GM18873 (cell line): ENCODE measurements around the gene CHN1.

Experiments used
- ATAC-seq: cut with Tn5 transposase; IDR thresholded peaks from one replicate; pipeline ENCODE4 v1.9.1; 2021; ENCODE audit warnings: mild to moderate bottlenecking, moderate library complexity, moderate number of reproducible peaks; ENCODE audit not compliant: unreplicated experiment, low FRiP score

Gene CHN1

DNA sequence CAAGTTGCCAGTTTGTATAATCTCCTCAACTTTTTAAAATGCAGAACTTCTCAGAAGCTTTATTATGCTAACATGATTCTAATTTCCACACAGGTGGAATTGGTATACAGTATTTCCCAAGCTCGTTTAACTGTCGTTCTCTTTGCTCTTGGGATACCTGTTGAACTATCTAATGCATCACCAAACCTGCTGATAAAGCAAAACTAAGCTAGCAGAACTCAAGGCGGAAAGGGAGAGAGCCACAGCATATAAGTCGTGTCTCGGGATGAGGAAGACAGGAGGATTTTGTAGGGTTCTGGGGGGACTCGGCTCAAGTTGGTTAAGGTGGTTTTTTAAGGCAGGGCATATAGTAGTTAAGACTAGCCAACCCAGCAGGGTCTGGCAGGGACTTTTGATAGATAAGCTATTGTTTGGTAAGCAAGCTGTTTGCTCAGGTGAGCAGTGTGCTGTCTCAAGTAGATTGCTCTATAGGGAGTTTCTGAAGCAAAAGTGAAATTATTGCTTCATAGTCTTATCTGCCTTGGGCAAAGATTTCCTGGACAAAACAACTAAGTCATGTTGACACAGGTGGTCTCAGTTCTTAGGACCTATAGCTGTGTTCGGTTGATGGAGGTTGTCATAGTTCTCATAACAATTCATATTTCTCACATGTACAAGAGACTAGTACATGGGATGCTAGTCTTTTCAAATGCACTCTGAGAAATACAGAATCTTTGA, 212.7 kb downstream of the CHN1 start:
- ATAC-seq = no peak

DNA sequence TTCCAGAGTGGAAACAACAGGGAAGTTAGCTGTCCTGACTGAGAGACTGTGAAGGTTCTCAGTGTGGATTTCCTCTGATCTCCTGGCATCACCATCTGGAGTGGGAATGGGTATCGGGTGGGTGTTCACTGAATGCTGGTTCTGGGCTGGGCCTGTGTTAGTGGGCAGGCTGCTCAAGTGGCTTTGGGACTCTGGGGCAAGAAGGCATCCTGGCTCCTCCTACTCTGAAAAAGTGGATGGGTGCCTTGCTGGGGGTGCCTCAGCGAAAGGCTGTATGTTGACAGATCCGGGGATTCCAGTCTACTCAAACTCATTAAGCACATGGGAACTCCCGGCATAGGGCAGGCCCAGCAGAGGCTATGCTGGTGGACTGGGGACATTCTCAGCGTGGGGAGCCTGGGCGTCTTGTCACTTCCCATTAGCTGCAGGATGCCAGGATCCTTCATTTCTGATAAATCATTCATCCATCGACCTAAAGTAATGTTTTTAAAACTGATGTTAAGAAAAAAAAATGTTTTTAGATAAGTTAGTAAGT, 213.4 kb downstream of the CHN1 start:
- ATAC-seq = no peak

DNA sequence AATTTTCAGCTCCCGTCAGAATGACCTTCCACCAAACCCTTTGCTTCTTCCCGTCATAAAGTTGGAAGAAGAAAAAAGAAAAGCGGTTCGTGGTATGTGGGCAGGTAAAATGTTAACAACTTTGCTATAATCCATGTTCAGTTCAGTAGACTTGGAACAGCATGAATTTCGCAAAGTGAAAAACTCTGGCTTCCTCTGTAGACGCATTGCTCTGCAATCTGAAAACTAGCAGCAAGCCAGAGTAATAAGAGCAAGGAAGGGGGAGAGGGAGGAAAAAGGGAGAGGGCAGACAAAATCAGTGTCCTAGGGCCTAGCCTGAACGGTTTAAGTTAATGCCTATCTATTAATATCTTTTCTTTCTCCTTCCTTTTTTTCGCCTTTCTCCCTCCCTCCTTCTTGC, 214.2 kb downstream of the CHN1 start:
- ATAC-seq = no peak

DNA sequence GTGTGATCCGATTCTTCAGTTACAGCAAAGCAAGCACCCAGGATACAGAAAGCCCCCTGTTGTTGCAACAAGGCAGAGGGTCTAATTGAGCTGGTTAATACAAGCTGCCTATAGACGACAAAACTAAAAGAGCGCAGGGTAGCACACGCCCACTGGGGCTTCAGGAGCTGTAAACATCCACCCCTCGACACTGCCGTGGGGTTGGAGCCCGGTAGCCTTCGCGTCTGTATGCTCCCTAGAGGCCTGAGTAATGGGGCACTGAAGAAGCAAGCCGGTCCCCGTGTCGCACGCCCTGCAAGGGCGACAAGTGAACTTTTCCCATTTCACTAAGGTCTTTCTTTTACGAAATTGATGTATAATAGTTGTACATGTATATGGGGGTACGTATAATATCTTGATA, 216.2 kb downstream of the CHN1 start:
- no peak for ATAC-seq

DNA sequence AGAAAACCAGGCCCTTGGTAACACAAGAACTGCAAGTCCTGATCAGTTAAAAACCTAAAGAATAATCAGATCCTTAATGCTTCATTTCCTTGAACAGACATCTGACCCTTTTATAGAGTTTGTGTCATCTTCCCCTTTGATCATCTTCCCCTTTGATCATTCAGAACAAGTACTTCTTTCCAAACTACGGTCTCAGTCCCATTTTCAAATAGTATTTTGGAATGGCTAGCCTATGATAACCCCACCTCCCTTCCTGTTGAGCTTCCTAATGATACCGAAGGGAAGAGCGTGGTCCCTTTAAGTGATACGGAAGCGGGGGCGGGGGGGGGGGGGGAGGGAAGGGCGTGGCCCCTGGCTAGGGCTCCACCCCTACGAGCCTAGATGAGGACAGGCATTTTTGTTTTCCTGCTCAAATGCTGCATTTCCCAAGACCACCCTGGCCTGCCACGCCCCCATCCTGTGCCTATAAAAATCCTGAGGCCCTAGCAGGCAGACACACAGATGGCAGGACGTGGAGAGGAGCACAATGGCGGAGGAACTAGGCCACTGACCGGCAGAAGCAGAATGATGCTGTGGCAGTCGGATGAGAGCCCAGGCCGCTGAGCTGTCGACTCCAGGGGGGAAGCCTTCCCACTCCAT, 216.8 kb downstream of the CHN1 start:
- ATAC-seq = no peak

DNA sequence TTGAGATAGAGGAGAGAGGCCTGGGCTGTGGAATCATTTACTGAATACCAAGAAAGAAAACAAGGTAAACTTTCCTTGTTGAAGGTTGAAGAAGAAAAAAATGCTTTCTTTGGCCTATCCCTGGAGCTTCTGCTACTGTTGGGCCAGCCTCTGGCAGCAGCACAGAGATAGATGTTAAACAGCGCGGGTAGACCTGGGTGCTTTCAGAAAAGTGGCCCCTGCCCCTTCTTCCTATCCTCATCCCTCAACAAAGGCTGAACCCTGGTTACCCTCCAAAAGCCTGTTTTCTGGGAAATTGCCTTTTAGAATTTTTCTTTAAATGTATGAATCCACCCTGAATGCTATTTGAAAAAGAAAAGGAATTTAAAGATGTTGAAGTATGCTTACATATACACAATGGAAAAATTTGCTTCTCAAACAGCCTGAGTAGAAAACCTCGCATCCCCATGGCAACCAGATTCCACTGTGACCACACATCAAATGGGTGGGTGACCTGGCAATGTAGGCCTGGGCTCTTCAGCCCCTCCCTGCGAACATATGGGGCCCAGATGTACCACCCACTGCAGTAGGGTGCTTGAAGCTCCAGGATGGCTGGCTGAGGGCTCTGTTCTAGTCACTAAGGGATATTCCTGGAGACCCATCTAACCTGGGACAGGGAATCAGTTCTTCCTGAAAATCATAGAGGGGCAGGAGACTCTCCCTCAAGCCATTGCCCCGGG, 217.5 kb downstream of the CHN1 start:
- ATAC-seq = no peak

DNA sequence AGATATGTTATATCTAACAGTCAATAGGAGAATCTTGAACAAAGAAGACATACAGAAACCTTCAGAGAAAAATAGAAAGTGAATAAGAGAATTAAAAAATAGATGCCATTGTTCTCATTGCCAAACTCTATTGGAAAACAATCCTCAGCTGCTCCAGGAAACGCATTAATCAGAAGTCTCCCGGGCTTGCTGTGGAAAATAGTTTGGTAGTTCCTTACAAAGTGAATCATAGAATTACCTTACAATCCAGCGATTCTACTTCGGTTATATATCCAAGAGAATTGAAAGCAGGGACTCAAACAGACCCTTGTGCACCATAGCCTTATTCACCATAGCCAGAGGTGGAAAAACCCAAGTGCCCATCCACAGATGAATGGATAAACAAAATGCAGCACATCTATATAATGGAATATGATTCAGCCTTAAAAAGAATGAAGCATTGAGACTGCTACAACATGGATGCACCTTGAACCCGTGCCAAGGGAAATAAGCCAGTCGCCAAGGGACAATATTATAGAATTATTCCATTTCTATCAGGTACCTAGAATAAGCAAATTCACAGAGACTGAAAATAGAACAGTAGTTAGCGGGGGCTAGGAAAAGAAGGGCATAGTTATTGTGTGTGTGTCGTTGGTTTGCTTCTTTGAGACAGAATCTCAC, 219.0 kb downstream of the CHN1 start:
- ATAC-seq = no peak

DNA sequence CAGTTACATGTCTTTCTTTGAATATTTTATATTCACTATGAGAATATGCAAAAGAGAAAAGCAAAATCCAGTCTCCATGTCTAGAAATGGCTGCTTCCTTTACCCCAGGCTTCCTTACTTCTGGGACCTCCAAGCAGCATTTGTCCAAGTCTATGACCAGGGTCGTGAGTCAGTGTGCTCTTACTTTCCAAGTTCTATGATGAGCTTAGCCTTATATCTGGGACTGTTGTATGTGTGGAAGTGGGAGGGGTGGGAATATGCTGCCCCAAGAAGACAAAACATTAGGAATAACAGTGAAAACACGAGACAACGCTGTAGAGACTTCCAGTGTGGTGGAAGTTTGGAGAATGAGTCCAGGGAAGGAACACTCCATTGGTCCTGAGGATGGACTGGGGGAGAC, 219.7 kb downstream of the CHN1 start:
- no peak for ATAC-seq

DNA sequence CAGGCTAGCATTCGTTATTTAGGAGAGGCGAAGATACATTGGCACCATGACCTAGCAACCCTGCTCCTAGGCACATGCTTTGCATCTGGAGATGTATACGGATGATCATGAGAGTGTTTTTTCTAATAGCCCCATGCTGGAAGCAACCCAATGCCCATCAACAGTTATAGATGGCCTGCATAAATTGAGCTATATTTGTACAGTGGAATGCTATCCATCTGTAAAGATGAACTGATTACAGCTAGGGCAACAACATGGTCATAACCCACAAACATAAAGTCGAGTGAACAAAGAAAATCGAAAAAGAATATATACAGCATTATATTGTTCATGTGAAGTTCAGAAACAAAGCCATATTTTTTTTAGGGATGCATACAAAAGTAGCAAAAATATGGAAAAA, 220.3 kb downstream of the CHN1 start:
- no peak for ATAC-seq

DNA sequence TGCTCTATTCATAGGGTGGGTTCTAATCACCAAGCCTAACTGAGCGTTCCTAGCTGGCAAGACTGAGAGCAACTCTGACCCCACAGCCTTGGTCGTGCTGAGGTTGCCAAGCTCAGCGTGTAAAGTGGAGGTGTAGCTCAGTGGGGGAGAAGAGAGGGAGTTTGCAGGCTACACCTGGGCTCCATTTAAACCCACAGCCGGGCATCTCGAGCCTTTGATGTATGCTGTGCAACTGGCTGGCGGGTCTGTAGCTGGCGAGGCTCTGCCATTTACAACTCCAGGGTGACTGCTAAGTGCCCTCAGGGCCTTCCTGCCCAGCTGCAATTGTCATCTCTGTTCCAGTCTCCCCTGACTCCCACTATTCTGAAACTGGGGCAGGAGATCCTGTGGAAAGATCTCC, 220.9 kb downstream of the CHN1 start:
- no peak for ATAC-seq

DNA sequence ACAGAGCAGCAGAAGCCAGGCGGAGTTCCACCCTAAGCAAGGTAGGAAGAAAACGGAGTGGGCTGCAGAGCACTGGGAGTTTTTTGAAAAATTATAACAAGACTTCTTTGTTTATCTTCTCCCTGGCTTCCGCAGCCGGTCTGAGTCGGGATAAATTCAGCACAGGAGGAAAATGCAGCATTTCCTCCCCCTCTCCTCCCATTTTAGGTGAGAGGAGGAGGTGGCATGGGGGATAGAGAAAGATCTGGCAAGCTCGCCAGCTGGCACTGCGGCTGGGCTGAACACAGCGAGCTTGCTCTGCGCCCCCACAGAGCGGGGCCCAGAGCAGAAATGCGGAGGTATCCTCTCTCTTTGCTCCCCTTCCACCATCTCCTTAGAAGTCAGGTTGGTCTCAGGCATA, 223.2 kb downstream of the CHN1 start:
- ATAC-seq = no peak

DNA sequence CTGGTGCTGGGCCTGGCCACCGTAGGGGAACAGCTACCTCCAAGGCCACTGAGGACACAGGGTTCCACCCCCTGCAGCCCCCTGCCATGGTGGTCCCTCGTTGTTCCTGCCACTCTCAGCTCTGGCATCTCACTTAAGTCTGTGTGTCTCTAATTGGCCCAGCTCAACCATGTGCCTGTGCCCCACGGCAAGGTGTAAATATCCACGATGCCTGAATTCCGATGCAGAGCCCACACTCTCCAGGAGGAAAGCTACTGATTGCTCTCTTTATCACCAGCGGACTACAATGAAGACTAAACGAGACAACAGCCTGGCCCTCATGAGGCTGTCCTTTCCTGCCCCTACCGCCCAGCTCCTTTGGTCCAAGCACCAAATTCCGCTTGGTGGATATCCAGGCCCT, 223.9 kb downstream of the CHN1 start:
- no peak for ATAC-seq

DNA sequence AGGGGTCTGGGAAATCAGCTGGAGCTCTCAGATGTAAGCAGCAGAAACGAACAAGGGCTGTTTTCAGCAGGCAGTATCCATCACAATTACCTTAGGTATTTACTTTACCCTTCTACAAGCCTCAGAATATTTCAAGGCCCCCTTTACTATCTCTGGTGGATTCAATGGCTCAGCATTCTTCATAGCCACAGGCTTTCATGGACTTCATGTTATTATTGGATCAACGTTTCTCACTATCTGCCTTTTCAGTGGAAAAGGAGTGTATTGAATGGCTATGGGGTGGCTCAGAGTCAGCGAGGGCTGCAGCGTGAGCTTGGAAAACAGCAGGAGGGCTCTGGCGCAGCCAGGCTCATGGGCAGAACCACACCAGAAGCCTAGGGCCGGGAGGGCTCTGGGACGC, 224.3 kb downstream of the CHN1 start:
- no peak for ATAC-seq

DNA sequence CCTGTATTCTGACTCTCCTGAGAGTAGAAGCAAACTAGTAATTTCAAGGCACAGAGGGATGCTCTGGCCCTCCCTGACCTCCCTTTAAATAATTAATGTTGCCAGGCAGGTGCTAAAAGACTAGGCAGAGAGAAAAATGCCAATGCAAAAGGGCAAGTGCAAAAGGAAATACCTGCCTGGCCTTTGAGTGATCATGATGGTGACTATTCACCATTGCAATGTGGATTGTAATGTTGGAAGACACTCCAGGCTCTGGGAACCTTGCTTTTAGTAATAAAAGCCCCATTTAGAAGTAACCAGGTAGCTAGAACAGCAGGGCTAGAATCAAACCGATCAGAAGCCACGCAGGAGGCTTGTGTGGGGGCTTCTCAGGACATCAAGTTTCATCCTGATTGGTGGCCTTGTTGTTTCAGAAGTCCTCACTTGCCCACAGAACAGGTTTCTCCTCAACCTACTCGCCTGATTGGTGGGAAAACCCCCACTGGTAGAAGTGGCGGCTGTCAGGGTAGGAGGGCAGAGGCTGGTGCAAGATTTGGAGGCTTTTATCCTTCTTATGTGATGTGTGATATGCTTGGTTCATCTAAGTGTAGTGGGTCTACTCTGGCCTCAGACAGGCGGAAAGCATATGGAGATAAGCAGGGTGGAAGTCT, 224.9 kb downstream of the CHN1 start:
- ATAC-seq = no peak

DNA sequence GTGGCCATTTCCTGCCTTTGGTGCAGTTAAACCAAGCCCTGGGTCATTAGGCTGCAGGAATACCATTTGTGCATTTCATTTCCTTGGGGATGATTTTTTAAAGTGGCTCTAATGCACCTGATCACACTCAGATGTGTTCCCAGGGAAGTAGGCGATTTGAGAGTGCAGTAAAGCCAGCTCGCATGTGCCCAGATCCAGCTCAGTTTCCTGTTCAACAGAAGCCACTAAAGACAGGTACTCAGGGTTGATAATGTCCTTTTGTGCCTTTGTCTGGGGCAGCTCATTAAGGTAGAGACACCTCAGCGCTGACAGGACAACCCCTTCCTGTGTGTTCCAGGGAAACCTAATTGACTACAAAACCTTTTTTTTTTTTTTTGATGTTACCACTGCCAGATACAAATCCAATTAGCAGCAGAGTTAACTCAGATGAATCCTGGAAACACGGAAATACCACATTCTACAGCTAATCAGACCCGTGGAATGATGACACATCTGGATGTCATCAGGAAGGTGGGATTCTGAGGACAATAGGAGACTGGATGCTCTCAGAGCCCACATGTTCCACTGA, 225.7 kb downstream of the CHN1 start:
- ATAC-seq = no peak

DNA sequence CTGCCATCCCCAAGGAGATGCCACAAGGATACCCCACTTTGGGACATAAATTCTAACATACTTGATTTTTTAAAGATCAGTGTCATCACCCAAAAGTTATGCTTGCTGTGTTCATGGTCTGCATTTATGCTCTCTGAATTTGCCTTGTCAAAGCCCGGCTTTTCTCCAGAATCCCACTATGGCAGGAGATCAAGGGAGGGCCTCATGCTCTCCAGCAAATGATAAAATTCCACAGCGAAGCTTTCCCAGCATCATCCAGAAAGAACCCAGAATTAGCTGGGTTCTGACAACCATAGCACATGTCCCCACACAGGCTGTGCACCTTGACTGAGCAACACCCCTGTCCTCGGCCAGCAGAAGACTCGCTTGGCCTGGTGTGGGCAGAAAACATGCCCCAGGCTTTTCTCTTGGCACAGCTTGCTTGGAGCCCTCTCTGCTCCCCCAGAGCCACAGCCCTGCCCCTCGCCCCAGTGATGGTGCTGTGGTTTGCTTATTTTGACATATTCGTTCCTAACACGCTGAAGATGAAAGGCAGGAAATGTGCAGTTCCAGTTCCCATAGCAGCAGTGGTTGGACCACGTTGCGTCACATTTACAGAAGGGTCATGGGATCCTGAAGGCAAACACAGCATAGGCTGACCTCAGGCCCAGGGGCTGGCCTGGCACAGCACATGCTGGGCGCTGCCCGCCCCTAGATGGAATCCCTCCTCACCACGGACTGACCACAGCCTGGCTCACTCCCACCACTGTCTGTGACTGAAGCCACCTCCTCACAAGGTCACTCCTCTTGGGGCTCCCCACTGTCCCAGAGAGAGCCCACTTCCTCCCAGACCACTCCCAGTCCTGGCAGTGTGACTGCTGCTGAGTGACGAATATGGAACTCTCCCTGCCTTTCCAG, 226.8 kb downstream of the CHN1 start:
- ATAC-seq = no peak

DNA sequence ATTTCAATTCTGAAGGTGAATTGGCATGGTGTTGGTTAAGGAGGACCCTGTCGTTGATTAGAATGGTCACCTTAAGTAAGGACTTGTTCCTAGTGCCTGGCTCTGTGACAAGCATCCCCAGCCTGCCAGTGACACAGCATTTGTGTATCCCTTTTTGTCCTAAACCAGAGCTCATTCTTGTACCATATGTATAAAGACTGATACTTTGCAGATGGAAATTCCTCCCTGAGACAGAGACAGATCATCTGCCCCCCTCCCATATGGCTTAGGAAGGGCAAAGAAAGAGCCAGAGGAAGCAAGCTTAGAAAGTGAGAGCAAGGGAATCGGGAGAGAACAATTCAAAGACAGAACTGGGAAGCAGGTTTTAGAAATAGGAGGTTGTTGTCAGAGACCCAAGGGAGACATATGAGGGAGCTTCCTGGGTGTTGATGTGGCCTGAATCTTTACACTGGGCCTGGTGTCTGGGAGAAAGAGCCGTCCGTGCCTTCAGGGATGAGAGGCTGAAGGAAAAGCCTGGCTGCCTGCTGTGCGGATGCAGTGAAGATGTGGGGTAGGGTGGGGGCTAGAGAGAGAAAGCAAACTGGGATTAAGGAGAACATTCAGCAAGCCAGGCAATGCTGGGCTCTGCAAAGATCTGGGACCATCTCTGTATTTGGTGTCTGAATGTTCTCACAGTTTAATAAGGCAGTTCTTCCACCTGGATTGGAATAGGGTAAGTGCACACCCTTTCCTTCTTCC, 227.7 kb downstream of the CHN1 start:
- ATAC-seq = no peak

DNA sequence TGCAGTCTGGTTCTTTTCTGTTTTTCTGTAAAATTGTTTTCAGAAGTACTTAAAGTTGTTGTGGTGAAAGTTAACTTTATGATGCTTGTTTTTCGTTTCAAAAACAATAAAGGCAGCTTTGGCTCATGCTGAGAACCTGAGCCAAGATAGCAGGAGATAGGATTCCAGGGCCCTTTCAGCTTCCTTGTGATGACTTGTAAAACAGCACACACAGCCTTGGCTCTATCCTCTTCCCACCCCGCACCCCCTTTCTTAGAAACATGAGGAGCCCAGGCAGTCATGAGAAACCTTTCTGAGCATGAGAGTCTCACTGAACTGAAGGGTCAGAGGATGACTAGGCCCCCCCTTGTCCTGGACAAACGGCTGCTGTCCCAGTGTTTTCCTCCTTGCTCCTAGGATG, 228.5 kb downstream of the CHN1 start:
- no peak for ATAC-seq

DNA sequence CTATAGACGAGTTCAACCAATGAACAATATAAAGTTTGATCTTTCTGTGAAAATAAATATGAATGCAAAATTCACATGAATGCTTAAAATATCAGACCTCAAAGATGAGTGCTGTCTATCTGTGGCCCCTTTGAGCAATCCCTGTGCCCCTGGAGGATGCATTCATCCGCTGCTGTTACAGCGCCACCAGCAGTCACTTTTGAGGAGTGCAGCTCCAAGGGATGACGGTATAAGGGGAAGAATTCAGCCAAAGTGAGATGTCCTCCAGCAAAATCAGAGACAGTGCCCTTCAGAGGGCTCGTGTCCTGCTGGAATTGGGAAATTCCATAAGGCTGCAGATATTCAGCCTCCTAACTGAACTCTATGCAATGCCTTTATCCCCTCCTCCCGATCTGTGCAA, 229.0 kb downstream of the CHN1 start:
- ATAC-seq = no peak
